Stromal cell of bone marrow (primary cell): ENCODE data around the gene OR7C1.
"Not testable (repeated sequence)": the region's sequence is repeated elsewhere in the genome, so short reads cannot be mapped to it uniquely, and the experiment has no call there.

ENCODE experiments used
- DNase-seq: peaks from one replicate; pipeline ENCODE4 v3.0.0-alpha.2; 2012; ENCODE audit warnings: low read depth

OR7C1 gene

DNA sequence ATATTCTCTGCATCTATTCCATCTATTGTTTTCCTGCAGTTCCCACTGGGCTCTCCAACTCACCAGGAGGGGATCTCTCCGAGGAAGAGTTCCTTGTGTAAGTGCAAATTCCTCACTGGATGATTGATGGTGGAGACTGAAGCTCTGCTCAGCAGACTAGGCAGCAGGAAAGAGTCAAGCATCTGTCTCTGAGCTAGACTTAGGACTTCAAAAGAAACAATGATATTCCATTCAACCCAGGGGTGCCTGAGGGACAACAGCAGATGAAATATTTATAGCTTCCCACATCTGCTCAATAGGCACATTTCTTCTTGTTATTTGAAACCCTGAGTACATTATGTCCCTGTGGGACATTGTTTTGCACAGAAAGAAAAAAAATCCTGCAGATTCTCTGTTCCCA, at the start of gene OR7C1, which contains the start of gene OR7A5:
OR7C1 (minus strand) TSS at position 175 of the 400 bp plus-strand sequence. CDS start 35,049 bp downstream, outside the sequence.
OR7A5 (minus strand) TSS at position 175 of the 400 bp plus-strand sequence. CDS start 6,944 bp downstream, outside the sequence.
- DNase-seq: no peak

DNA sequence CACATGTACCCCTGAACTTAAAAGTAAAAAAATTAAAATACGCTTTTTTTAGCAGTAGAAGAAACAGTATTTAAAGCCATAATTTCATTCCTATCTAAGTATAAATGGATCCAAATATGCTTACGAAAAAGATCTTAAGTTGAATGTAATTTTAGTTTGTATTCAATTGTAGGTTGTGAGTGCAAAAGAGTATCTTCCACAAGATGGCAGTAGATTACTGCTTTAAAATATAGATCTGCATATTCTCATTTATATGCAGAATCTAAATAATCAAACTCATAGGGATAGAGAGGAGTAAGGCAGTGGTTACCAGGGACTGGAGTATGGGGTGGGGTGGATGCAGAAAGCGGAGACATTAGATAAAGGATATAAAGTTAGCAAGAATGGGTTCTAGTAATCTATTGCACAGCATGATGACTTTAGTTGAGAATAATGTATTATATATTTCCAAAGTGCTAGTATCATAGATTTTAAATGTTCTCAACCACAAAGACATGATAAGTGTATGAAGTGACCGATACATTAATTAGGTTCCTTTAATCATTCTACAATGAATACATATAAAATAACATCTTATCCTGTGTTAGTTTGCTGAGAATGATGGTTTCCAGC, 36.7 kb upstream of the OR7C1 start:
- no peak for DNase-seq

DNA sequence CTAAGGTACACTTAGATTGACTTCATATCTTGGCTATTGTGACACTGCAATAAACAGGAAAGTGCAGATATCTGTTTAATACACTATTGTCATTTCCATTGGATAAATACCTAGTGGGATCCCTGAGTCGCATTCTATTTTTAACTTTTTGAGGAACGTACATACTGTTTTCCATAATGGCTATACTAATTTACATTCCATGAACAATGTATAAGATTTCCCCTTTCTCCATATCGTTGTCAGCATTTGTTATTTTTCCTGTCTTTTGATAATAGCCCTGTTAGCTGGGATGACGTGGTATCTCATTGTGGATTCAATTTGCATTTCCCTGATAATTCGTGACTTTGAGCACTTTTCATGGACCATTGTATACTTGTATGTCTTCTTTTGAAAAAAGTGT, 33.5 kb upstream of the OR7C1 start:
- no peak for DNase-seq

DNA sequence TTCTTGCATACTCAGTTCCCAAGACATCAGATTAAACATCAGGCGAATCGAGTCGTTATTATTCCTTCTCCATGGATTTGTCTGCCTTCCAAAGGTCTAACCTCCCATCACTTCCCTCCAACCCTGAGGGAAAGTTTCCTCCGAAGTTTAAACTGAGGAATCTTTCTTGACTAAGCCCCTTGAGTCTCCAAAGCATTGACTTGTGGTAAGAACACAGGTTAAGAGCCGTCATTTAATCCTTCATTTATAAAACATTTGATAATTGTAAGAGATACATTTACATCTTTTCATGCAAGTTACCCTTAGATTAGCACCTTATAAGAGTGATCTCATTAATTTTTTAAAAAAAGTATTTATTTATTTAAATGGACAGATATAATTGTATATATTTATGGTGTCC, 13.8 kb upstream of the OR7C1 start, which contains the start of gene OR7A10:
OR7A10 (minus strand) TSS at position 101 of the 400 bp plus-strand sequence. CDS start 7,045 bp downstream, outside the sequence.
- no peak for DNase-seq

DNA sequence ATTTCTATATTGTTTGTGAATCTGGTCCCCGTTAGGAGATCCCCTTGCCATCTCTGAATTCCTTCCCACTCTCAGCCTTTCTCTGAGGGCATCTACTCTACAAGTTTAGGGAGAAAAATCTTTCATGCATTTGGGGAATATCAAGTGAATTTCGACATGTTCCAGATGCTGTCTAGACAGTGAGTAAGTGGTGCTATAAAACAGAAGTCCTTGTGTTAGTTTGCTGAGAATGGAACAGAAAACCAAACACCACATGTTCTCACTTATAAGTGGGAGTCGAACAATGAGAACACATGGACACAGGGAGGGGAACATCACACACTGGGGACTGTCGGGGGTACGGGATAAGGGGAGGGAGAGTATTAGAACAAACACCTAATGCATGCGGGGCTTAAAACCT, 8.6 kb upstream of the OR7C1 start:
- DNase-seq: no peak

DNA sequence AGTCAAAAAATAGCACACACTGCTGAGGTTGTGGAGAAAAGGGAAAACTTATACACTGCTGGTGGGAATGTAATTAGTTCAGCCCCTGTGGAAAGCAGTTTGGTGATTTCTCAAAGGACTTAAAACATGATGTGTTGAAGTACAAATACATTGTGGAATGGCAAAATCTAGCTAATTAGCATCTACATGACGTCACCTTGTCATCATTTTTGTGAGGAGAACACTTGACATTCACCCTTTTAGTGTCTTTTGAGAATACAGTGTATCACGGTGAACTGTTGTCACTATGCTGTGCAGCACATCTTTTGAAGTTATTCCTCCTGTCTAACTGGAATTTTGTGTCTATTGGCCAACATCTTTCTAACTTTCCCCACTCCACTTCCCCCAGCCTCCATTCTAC, 8.2 kb upstream of the OR7C1 start:
- DNase-seq: no peak

DNA sequence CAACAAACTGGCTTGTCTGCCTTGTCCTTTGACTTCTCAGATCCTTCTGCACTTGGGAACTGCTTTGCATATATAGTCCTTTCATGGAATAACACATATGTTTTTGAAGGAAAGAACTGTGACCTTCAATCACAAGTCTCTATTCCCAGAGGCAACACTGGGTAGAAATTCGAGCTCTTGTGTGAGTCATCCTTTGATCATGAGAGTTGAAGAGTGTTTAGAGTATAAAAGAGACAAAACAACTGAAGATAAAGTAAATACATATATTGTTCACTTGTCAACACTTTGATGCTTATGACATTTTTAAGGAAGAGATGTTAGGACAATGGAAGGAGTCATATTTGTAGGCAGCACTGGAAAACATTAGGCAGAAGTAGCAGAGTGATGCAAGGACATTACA, 5.2 kb upstream of the OR7C1 start:
- no peak for DNase-seq

DNA sequence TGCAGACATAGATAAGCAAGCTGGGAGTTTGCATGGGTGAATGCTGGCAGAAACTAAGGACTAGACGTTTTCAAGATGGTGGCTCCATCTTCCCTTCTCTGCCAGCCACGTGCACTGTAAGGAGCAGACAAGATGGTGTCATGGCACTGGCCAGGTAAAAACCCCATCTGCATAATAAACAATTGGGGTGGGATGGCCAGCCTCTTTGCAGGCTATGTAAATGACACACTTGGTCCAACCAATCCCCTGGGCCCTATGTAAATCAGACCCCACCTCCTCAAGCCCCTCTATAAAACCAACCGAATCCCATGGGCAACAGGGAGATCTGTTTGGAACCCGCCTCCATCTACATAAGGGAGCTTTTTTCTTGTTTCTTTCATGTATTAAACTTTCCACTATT, 2.4 kb upstream of the OR7C1 start:
- DNase-seq: no peak

DNA sequence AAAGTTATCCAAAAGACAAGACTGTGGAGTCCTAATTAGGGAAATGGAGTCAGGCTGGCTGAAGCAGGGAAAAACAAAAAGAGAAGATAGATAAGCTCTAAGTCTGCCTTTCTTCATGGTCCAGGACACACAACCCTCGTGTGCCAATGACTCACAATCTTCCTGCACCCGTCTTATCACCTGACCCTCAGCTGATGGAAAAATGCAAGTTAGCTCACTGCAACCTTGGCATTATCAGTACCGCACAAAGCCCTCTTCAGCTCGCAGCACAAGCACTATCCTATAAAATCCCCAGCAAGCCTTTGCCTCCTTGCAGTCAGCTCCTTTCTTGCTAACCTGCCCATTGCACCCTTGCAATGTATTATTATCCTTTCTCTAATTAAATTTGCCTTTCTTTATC, 4.3 kb downstream of the OR7C1 start:
- no peak for DNase-seq

DNA sequence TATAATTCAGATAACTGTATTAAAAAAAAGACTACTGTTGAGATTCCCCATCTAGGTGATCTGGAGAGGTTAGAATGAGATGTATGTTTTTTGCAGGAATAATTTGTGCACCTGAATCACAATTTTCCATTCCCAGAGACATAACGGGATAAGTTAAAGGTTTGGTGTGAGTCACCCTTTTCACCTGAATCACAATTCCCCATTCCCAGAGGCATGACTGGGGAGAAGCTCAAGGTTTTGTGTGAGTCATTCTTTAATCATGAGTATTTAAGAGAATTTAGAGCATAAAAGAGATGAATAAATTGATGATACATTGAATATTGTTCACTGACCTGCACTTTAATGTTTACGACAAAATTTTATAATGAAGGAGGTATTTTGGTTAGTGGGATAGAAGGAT, 9.0 kb downstream of the OR7C1 start:
- no peak for DNase-seq

DNA sequence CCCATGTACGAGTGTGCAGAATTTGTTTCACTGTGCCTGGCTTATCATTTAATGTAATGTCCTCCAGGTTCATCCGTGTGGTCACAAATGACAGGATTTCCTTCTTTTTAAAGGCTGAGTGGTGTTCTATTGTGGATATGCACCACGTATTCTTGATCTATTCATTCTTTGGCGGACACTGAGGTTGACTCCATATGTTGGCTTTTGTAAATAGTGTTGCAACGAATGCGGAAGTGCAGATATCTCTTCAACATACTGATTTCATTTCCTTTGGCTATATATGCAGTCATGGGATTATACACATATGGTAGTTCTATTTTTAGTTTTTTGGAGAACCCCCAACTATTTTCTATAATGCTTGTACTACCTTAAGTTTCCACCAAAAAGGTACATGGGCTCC, 13.0 kb downstream of the OR7C1 start:
- DNase-seq: no peak

DNA sequence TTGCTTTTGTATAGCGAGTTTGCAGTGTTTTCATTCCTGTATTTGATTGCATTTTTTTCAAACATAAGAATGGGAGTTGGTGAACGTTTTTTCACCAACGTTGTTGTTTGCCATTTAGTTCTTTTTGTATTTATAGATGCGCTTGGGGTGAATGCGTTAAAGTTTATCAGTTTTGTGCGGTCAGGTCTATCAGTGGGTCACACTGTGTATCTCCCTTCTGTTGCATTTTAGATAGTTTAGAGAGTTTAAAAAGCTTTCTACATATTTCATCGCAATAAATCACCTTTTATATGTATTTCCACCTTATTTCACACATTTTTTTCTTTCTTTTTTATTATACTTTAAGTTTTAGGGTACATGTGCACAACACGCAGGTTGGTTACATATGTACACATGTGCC, 16.4 kb downstream of the OR7C1 start:
- DNase-seq: no peak

DNA sequence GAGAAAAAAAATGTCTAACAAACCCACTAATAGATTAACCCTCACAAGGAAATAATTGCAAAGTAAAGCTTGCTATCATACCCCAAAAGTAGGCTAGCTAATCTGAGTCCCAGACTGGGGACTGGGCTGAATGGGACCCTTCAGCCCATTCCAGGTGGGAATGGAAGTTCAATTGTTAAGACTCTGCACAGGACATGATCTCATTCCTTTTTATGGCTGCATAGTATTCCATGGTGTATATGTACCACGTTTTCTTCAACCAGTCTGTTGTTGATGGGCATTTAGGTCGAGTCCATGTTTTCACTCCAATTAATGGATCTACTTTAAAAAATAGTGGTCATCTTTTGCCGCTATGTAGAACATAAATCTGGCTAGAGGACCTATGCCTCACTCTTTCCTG, 17.9 kb downstream of the OR7C1 start:
- no peak for DNase-seq

DNA sequence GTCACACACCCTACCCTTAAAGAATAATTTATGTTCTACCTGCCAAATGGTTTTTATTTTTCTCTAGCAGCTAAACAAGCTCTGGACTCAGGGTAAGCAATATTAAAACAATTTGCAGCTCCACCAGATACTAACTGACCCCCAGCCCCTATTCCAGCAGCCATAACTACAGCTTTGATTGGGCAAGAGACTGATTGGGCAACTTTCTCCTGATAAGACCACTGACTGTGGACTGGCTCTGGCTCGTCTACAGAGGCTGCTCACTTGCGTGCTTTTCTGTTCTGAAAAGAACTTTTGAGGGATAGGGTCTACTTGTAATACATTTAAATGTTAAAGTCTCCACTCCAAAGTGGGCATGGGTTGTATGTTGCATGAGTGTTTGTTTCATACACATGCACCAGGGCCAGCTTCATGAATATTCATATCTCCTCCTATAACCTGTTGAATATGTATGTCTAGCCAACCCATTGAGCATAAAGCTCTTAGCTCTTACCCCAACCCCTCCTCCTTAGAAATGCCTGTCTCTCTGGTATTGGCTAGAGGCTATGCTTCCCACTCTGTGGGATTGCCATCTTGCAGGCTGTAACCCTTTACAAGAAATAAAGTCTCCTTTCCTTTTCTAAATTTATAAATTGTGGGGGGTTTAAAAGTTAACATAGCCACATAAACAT, 19.9 kb downstream of the OR7C1 start:
- DNase-seq: no peak

DNA sequence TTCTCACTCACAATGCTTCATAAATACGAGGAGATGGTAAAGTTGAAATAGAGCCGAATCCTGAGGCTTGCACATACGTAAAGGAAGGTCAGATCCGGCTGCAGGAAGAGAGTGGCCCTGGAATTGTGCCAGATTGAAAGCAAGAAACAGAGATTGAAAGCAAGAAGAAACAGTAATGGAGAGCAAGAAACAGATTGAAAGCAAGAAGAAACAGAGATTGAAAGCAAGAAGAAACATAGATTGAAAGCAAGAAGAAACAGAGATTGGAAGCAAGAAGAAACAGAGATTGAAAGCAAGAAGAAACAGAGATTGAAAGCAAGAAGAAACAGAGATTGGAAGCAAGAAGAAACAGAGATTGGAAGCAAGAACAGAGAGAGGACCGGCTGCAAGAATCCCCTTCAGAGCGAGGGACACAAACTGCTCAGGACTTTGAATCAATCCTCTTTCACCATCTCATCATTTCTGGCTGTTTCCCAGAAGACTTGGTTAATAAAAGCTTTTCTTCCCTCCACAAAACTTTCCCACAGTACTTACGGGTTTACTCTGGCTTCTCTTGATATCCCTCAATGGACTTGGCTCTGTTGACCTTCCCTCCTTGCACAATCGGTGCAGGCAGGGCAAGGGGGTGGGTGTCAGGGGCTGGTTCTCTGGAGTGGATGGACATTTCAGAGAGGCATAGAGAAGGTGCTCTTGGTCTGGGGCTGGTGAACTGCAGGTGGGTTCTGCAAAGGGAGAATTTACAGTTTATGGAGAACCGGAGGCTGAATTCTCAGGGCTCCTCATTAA, 25.5 kb downstream of the OR7C1 start:
- DNase-seq: no peak

DNA sequence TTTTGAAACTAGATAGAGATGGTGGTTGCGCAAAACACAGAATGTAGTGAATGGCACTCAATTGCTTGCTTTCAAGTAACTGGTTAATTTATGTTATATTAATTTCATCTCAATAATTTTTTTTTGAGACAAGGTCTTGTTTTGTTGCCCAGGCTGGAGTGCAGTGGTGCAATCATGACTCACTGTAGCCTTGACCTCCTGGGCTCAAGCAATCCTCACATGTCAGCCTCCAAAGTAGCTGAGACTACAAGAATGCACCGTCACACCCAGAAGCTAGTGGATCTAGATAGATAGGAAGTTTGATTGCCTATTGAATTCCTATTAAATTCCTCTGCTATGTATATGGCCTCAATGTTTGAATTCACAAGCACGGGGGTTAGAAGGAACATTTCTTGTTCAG, 30.2 kb downstream of the OR7C1 start:
- no peak for DNase-seq

DNA sequence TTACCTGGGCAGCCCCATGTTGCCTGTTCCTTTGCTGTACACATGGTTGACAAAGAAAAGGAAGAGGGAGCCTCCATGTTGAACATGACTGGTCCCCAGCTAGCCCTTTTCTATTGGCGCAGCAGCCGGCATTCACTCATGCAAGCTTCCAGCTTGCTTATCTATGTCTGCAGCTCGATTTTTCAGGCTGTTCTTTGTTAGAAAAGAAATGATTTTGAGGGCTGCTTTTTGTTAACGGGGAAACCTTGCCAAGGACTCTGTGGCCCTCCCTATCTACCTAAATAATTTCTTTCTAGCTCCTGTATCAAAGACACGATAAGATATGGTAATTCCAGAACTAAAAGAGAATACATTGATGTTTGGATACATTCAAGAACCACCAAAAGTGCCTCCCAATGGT, 36.2 kb downstream of the OR7C1 start:
- DNase-seq: no peak

DNA sequence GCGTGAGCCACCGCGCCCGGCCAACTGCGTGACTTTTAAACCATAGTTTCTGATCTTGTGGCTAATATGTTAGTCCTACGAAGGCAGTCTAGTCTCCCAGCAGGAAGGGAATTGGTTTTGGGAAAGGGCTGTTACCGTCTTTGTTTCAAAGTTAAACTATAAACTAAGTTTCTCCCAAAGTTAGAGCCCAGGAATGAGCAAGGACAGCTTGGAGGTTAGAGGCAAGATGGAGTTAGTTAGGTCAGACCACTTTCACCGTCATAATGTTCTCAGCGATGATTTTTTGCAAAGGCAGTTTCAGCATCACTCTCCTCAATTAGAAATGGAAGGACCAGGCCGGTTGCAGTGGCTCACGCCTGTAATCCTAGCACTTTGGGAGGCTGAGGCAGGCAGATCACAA, 39.0 kb downstream of the OR7C1 start:
- no peak for DNase-seq

DNA sequence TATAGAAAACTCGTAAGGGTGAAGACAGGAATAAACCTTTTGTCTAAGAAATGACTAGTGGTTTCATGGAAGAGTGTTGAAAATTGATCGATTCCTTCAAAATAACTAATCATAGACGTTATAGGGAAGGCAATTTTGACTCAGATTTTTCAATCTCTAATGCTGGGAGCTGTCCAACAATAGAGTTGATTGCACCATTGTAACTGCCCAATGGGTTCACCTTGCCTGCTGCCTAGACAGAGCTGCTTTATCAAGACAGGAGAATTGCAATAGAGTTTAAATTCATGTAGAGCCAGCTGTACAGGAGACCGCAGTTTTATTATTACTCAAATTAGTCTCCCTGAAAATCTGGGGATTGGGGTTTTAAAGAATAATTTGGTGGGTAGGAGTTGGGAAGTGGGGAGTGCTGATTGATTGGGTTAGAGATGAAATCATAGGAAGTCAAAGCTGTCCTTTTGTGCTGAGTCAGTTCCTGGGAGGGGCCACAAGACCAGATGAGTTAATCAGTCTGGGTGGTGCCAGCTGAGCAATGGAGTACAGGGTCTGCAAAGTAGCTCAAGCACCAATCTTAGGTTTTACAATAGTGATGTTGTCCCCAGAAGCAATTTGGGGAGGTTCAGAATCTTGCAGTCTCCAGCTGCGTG, 39.8 kb downstream of the OR7C1 start:
- no peak for DNase-seq

DNA sequence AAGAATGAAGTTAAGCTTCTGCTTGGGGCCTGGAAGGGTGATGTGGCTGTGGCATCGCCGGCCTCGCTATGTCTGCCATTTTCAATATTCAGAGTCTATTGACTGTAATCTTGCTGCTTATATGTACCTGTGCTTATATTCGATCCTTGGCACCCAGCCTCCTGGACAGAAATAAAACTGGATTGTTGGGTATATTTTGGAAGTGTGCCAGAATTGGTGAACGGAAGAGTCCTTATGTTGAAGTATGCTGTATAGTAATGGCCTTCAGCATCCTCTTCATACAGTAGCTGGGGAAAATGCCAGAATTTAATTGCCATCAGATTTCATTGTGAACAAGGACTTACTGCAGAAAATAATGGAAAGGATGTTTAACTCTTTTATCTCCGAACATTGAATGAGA, 42.7 kb downstream of the OR7C1 start:
- DNase-seq: not testable (repeated sequence)

DNA sequence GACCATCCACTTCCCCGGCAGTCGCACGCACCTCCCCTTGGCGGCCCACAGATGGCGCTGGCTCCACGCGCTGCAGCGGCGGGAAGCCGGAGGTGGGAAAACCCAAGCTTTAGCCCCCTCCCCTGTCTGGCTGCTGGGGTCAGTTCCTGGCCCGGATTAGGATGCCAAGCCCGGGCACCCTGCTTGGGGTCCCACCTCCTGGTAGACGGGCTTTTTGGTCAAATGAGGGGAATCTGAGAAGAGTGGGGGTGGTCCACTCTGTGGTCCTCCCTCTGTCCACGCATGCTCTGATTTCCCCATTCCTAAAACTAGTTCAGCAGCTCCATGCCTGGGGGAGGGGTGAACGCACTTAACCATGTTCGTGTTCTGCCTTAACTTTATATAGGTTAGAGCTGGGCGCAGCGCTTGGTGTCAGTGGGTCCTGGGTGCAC, 48.5 kb downstream of the OR7C1 start:
- no peak for DNase-seq

DNA sequence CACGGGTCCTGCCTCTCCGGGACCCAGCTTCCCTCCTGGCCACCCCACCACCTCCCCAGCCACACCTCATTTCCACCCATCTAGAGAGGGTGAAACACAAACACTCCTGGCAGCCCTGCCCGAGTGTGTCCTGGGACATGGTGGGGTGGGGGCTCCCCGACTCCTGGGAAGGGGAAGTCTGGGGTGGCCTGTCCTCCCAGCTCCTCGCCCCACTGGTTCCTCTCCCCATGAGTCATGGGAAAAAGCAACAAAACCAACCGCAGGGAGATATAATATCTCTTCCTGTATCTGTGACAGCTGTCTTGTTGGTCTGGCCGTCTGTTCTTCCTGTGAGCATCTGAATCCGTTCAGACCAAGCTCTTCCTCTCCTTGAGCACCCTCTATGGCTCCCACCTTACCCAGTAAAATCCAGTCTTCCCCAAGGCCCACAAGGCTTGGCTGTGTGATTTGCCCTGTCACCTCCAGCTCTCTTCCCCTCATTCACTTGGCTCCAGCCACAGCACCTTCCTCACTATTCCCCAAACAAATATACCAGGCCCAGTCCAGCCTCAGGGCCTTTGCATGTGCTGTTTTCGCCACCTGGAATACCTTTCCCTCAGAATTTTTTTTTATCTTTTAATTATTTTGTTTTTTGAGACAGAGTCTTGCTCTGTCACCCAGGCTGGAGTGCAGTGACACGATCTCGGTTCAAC, 49.7 kb downstream of the OR7C1 start:
- peak; percentile 33 for DNase-seq
